GM19468 (cell line): Measurements from ENCODE around the gene CHST11.

Source experiments
- ATAC-seq: cut with Tn5 transposase; IDR thresholded peaks from one replicate; pipeline ENCODE4 v1.9.1; 2021; ENCODE audit warnings: mild to moderate bottlenecking, moderate library complexity, moderate number of reproducible peaks; ENCODE audit not compliant: unreplicated experiment; ENCODE audit errors: extremely low read depth

CHST11 gene

GRCh38 chr12:104637604-104638003, 180.9 kb downstream of the CHST11 start:
- ATAC-seq: no peak

DNA sequence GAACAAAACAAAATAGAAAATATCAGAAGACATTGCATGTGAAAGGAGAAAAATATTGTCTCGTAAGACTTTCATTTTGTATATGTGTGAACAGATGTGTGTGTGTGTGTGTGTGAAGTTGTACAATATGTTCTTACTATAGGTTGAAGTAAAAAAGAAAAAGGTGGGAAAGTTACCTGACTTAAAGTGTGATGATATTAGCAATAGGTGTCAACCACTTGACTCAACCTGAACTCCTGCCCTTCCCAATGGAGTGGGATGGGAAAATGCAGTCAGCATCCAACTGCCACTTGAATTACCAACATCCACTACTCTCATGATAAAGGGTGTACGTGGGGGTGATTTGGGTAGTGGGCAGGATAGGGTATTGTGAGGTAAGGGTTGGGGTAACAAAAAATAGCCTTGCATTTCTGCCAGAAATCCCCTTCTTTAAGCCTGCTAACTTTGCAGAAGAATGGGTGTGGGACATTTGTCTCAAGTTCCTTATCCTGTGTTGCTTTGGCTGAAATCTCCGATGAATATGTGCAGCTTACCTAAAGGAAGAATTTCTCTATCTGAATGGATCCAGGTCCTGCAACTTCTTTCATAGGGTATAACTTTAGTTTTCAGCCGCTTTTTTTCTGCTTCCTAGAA, 181.6 kb downstream of the CHST11 start:
- ATAC-seq: no peak

DNA sequence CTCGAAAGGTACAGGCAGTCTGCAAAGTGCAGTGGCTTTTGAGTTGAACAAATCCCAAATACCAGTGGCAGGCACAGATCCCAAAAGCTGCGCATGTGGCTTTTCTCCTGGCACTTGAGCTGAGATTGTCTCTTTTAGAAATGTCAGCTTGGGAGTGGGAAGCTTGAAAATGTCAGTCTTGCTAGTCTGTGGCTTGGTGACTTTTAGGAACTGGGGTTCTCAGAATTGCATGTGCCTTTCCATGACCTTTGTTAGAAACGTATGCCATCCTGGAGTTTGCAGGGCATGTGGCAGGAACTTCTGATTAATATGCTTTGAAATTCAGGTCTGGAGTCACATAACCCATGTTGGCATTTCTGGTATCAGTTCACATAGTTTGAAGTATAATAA, 182.1 kb downstream of the CHST11 start:
- no peak for ATAC-seq

DNA sequence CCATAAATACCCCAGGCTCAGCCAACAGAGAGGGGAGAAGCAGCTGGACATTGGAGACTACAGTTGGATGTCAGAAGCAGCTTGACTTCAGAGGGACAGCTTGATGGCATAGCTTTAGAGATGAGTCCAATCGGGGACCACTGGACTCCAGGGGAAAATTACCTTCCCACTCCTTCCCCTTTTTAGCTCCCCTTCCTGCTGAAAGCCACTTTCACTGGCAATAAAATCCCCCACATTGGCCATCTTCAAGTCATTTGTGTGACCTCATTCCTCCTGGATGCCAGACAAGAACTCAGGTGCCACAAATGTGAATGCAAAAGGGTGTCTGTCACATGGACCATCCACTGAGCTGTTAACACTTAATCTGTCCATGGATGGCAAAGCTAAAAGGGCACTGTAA, 184.2 kb downstream of the CHST11 start:
- ATAC-seq: no peak

- ATAC-seq: peak; percentile 77
Measured at GRCh38 chr12:104641862-104642261, 185.1 kb downstream of the CHST11 start.

DNA sequence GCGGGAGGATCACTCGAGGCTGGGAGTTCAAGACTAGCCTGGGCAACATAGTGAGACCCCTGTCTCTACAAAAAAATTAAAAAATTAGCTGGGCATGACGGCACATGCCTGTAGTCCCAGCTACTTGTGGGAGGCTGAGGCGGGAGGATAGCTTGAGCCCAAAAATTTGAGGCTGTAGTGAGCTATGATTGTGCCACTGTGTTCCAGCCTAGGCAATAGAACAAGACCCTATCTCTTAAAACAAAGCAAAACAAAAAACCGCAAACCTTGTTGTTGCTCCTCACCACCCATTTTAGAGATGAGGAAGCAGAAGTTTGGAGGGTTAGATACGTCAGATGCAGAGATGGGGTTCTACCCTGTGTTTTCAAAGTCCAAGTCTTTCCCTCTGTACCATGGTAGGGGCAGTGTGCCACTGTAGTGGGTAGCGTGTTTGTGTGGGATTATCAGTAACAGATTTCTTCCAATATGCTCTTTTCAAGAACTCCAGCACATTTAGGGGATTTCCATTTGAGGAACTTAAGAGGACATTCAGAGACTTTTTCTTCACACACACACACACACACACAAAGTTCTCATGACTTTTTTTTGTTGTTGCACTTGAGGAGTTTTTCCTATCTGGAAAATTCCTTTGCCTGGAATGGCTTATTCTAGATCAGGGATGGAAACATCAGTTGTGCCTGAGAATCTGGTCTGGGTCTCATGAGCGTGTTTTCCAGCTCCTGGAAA, 186.5 kb downstream of the CHST11 start:
- no peak for ATAC-seq

DNA sequence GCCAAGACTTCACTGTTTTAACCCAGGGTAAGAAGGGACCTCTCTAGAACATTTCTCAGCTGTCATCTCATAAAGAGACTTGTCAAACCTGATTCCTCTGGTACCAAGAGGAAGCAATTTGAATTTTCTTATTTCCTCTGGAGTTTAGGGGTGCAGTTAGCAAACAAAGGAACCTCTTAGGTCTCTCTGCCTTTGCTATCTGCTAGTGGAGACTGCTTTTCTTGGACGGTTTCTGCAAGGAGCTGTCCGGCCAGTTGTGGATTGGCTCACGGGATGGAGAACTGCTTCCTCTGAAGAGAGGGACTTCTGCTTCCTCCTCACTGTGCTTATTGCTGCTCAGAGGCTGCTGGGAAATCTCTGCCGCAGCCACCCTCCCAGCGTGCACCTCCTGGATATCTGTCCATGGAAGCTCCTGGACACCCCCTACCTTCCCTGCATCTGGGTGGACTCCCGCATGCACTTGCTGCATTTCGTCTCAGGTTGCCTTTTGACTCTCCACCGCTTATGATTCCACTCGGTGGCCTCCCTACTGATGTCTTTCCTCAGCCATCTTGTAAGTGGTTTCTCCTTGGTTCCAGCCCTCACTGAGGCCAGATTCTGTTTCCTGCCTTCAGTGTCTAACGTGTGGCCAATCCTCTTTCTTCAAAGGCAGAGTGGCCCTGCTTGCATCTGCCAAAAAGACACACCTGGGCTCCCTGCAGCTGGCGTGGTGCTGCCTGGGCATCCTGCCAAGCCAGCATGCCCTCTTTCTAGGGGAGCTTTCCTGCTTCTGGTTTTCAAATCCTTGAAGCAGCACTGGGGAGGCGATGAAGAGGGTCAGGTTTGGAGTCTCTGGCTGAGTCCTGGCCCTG, 187.3 kb downstream of the CHST11 start:
- no peak for ATAC-seq

- no peak for ATAC-seq
Measured at GRCh38 chr12:104648756-104649155, 192.0 kb downstream of the CHST11 start.

DNA sequence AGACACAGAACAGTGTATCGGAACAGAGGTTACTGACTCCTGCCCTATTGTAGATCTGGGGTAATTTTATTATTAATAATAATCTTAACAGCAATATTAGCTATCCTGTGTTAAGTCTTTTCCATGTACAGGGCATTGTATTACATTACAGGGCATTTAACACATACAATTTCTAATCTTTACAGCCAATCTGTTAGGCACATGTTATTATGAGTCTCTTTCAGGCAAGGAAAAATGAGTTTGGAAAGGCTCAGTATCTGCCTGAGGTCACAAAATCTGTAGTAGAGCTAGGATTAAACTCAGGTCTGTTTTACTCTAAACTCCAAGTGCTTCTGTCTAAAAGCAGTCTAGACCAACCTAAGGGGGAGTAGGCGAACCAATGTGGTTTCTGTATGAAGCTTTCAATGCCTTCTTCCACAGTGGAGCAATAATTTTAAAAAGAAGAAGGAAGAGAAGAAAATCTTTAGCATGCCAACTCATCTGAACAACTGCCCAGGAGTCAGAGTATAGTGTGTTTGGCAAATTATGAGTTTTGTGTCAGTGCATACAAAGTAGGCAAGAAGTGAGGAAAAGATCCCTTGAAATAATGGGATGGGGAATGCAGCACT, 192.6 kb downstream of the CHST11 start:
- ATAC-seq: no peak

- ATAC-seq: no peak
Measured at GRCh38 chr12:104649921-104650320, 193.2 kb downstream of the CHST11 start.

DNA sequence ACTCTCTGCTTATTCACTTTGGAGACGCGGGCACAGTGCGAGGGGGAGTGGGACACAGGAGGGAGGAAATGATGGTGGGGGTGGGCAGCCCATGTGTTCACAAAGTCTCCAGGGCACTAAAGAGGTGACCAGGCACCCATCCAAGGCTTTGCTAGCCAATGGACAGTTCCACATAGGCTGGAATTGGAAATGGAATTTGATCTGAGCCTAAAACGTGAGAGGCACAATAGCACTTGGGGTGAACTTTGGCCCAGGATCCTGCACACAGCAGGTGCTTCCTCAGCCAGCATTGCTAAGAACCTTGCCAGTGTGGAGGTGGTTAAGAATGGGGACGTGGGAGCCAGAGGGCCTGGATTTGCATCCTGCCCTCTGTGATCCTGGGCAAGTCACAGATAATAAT, 193.8 kb downstream of the CHST11 start:
- no peak for ATAC-seq

DNA sequence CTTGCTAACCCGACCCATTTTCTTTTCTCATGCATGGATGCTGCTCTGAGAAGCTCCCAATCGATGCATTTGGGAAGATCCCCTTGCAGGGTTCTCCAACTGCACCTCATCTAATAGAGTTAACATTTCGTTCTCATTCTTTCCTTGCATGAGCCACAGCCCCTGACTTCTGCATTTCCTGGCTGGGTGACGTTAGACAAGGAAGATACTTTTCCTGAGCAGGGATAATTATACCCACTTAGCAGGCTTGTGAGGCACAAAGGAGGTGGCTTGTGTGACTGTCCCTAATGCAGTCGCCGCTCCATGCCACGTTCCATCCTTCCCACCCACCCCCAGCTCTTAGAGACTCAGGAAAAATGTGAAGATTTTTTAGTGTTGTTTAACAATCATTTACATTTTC, 195.1 kb downstream of the CHST11 start:
- no peak for ATAC-seq

DNA sequence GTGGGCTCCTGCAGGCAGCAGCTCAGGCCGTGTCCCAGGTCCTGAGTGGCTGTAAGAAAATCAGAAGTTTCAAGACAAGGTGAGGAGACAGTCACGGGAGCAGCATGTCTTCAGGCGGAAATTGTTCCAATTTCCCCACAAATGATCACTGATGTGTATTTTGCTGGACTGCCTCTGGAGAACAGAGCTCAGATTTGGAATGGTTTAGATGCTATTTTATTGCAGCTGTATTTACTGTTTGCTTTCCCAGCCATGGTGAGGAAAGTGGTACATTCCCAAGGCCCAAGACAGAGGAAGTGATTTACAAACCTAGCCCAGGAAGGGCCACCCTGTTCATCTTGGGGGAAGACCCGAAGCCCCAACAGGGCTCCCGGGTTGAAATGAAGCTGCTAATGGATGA, 195.6 kb downstream of the CHST11 start:
- no peak for ATAC-seq

DNA sequence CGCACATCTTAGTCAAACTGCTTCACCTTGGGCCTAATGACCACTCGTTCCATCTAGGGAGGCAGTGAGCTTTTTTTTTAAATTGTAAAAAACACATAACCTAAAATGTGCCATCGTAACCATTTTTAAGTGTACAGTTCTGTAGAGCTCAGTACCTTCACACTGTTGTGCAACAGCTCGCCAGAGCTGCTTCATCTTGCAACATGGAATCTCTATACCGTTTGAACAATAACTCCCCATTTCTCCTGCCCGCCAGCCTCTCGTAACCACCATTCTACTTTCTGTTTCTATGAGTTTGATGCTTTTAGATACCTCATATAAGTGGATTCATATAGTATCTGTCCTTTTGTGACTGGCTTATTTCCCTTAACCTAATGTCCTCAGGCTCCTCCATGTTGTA, 196.2 kb downstream of the CHST11 start:
- no peak for ATAC-seq

DNA sequence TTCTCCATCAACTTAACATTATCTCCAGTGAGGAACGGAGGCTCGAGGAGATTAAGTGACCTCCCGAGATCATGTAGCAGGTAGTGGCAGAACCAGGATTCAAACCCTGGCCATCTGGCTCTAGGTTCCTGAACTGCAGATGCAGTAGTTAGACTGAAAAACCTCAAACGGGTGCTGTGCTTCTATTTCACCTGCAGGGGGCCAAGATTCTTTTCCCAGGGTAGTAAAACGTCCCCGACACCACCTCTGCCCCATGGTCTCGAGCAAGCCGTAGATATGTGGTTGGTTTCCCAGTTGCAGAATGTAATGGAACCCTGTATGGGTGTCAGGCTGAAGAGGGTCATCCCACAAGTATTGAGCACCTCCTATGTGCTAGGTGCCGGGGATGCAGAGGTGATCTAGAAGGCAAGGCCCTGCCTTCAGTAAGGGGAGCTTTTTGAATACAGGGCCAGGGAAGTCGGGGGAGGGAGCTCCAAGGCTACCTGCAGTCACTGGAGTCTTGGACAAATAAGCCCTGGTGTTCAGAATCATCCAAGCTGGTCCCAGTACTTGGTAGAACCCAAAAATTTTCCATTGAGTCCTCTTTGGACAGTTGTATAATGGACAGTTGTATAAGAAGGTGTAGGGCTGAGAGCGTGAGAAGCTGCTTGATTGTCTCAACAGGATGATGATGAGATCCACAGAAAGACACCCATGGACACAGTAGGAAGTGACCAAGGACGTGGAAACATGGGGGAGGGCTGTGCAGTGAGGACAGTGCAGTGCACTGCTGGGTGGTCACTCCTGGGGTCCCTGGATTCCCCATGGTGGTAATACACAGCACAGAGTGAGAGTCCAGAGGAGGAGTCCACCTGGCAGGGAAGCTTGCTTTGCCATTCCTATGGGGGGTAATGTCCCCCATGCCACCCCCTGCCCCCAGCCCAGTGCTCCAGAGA, 197.2 kb downstream of the CHST11 start:
- no peak for ATAC-seq

DNA sequence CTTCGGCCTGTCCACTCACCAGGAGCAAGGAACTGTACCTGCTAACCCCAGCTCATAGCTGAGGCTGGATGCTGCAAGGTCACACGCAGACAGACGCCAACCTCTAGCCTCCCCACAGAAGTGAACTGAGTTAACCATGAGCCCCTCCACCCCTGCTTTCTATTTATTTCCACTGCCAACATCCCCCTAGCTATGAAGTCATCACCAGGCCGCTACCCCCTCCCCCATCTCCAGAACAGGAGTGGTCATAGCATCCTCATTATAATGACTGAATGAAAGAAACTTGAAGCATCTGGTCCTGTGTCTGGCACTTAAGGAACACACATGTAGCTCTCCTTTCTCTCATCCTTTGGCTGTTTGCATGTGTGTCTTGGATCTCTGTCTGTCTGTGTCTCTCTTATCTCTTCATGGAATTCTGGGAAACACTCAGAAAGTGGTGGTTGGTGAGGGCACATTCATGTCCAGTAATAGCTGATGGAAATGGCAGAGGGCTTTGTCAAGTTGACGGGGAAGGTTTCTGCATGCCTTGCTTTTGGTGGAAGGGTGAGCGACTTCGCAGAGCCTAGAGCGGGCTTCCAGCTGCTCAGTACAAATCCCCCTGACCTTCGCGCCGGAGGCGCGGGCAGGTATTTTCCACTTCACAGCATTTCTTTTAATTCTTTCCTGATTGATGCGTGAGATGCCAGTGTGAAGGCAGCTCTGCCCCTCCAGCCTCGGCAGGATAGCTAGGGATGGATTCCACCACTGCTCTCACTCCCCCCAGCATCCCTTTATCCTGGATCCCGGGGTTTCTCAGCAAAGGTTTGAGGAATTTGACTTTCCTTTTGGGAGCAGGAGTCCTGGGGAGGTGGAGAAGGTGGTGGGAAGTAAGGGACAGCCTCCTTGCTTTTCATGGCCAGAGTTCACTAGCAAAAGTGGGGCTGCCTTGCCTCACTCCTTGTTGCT, 198.2 kb downstream of the CHST11 start:
- ATAC-seq: no peak

DNA sequence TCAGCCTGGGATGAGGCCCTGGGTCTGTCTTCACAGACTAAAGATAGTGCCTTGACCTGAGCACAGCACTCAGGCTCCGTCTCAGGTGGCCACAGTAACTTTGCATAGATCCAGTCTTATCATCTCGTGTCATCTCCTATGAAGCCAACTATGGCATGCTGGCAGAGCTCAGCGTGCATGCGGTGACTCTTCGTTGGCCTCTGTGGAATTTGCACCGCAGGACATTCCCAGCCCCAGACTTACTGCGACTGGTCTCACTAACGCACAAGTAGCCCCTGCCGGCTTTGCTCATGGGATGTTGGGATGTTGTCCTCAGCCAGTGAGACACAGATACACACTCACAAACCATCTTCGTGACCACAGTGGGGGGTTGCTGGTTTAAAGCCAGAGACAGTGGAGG, 199.6 kb downstream of the CHST11 start:
- ATAC-seq: no peak

- no peak for ATAC-seq
Measured at GRCh38 chr12:104656921-104657320, 200.2 kb downstream of the CHST11 start.
